ENCODE results near the gene TMEM81.

GRCh38 chr1:205068001-205068400 is 16.3 kb downstream of the TMEM81 start:
- no peak for TF ChIP-seq CTCF (IDR thresholded peaks at IDR 0.05; ENCODE audit: borderline replicate concordance, extremely low read depth, low read length, poor library complexity, severe bottlenecking)
- no peak for TF ChIP-seq EZH2 (IDR thresholded peaks at IDR 0.05; ENCODE audit: borderline replicate concordance, low read depth, low read length, severe bottlenecking)
